Measurements from ENCODE around the gene MROH2A. TPM values are rescaled to one million over a fixed set of nuclear protein-coding genes. Genes with fewer than 3 reads are reported as not detected.

MROH2A gene
- total RNA-seq, 1 donor from 2014 or later, result not detected

DNA sequence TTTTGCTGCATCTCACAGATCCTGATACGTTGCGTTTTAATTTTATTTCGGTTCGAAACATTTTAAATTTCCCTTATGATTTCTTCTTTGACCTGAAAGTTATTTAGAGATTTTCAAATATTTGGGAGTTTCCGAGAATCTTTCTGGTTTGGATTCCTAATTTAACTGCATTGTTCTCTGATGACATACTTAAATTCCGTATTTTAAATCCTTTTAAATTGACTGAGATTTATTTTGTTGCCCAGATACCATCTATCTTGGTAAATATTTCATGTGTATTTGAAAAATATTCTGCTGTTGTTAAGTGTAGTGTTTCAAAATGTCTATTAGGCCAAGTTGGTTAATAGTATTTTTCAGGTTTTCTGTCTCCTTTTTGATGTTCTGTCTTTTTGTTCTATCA lies 37.7 kb downstream of the MROH2A start:
- H3K36me3 Mint-ChIP-seq, result no peaks in the 10 kb centered on the region
- peaks cover 11% of the 10 kb centered on the region for H3K4me1 Mint-ChIP-seq (ENCODE audit: unreplicated experiment)
- no peak for DNase-seq (ENCODE audit: extremely low spot score, unreplicated experiment)
- no peaks in the 10 kb centered on the region for H3K9me3 Mint-ChIP-seq
- no peak overlapping the region for H3K27ac Mint-ChIP-seq
- H3K4me3 Mint-ChIP-seq, result no peak overlapping the region
- H3K27me3 Mint-ChIP-seq, result peaks cover 6% of the 10 kb centered on the region
- TF ChIP-seq, protein P1, sequence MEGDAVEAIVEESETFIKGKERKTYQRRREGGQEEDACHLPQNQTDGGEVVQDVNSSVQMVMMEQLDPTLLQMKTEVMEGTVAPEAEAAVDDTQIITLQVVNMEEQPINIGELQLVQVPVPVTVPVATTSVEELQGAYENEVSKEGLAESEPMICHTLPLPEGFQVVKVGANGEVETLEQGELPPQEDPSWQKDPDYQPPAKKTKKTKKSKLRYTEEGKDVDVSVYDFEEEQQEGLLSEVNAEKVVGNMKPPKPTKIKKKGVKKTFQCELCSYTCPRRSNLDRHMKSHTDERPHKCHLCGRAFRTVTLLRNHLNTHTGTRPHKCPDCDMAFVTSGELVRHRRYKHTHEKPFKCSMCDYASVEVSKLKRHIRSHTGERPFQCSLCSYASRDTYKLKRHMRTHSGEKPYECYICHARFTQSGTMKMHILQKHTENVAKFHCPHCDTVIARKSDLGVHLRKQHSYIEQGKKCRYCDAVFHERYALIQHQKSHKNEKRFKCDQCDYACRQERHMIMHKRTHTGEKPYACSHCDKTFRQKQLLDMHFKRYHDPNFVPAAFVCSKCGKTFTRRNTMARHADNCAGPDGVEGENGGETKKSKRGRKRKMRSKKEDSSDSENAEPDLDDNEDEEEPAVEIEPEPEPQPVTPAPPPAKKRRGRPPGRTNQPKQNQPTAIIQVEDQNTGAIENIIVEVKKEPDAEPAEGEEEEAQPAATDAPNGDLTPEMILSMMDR (conservative IDR thresholded peaks at IDR 0.05), result no peak

DNA sequence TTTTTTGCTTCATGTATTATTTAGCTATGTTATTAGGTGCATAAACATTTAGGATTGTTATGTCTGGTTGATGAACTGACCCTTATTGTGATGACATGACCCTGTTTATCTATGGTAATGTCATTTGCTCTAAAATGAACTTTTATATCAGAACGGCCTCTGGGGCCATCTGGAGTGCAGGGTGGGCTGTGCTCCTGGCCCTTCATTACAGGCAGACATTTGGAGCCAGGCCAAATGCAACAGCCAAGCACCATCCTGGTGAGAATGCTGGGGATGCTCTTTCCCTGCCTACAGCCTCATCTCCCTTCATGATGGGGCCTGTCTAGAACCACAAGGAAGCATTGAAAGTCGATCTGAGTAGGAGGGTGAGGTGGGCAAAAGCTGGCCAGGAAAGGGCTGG lies 38.2 kb downstream of the MROH2A start:
- H3K4me3 Mint-ChIP-seq, result no peak overlapping the region
- no peak for DNase-seq (ENCODE audit: extremely low spot score, unreplicated experiment)
- no peak overlapping the region for H3K27ac Mint-ChIP-seq
- TF ChIP-seq, protein P1 (conservative IDR thresholded peaks at IDR 0.05), result no peak
- peaks cover 7% of the 10 kb centered on the region for H3K27me3 Mint-ChIP-seq
- peaks cover 11% of the 10 kb centered on the region for H3K4me1 Mint-ChIP-seq (ENCODE audit: unreplicated experiment)
- H3K36me3 Mint-ChIP-seq, result no peaks in the 10 kb centered on the region
- H3K9me3 Mint-ChIP-seq, result no peaks in the 10 kb centered on the region

DNA sequence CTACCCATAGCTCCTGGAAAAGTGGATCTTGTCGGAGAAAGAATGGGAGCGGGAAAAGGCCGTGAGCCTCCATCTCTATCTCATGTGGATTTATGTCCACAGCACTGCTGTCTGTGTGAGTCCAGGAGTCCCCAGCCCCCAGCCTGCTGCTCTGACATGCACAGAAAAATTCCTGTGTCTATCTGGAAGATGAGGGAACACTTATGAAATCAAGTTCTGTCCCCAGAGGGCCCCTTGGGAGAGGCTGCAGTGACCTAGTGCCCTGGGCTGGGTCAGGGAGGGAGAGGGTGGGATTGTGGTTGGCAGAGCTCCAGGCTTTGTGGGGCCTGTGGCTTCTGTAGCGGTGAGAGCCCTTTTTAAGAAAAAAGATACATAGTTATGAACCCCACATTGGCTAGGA lies 38.6 kb downstream of the MROH2A start:
- no peak for DNase-seq (ENCODE audit: extremely low spot score, unreplicated experiment)
- TF ChIP-seq, protein P1 (conservative IDR thresholded peaks at IDR 0.05), result no peak
- H3K9me3 Mint-ChIP-seq, result no peaks in the 10 kb centered on the region

DNA sequence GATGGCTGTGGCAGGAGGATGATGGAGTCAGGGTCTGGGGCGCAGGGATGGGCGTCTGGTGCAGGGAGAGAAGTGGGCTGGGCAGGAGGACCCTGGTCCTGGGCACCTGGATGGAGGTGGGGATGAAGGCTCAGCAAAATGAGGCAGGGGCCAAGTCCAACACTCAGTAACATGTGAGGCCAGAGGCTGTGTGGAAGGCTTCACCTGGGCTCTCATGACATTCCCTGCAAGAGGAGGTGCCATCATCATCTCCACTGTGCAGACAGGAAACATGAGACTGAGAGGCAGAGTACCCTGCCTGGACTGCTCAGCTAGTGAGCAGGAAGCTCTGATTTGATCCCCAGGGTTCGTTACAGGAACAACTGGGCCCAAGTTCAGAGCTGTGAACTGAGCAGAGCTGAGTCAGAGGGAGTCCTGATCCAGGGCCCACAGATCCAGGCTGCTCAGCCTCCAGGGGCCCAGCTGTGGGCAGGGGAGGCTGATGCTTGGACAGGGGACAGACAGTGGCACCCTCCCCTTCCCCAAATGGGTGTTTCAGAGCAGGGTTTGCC lies 39.3 kb downstream of the MROH2A start:
- Mint-ChIP-seq H3K9me3 (no peaks in the 10 kb centered on the region), H3K27me3 (peaks cover 9% of the 10 kb centered on the region), H3K36me3 (no peaks in the 10 kb centered on the region), H3K4me1 (ENCODE audit: unreplicated experiment) (peaks cover 11% of the 10 kb centered on the region), H3K27ac (no peak overlapping the region), H3K4me3 (no peak overlapping the region)
- TF ChIP-seq, protein P1 (conservative IDR thresholded peaks at IDR 0.05), result no peak
- DNase-seq (ENCODE audit: extremely low spot score, unreplicated experiment), result peak; percentile 45

More for the DNA sequence above, 38.6 kb downstream of the MROH2A start:
- peaks cover 9% of the 10 kb centered on the region for H3K27me3 Mint-ChIP-seq
- no peak overlapping the region for H3K4me3 Mint-ChIP-seq
- peaks cover 11% of the 10 kb centered on the region for H3K4me1 Mint-ChIP-seq (ENCODE audit: unreplicated experiment)
- no peaks in the 10 kb centered on the region for H3K36me3 Mint-ChIP-seq
- H3K27ac Mint-ChIP-seq, result no peak overlapping the region

DNA sequence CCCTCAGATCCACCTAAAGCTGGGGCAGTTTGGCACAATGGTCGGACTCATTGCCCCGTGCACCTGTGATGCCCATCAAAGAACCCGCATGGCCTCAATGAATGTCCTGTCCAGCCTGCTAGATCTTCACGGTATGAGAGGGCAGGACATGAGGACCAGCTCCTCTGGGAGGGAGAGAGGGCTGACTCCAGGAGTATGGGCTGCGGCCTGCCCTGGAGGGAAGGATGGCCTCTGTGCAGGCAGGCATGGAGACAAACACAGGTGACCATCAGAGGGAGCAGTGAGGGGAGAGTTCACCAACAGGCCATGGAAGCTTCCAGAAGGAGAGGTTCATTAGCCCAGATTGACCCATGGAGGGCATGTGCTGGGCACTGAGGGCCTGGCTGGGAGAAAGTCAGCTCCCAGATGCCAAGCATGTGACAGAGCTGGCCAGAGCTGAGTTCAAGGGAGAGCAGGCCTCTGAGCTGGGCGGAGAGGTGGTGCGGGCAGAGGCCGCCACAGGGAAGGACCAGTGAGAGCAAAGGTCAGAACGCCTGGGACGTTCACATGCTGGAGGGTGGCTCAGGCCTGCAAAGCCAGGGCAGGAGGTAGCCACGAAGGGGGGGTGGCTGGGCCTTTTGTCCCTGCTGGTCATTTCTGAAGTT lies 40.0 kb downstream of the MROH2A start:
- Mint-ChIP-seq H3K4me3 (no peak overlapping the region), H3K27ac (no peak overlapping the region), H3K4me1 (ENCODE audit: unreplicated experiment) (peaks cover 11% of the 10 kb centered on the region), H3K9me3 (no peaks in the 10 kb centered on the region), H3K36me3 (no peaks in the 10 kb centered on the region), H3K27me3 (peaks cover 6% of the 10 kb centered on the region)
- peak; percentile 47 for DNase-seq (ENCODE audit: extremely low spot score, unreplicated experiment)
- TF ChIP-seq, protein P1 (conservative IDR thresholded peaks at IDR 0.05), result no peak
